Measurements from ENCODE around the gene GRID1. TPM values are rescaled to one million over a fixed set of nuclear protein-coding genes. Genes with fewer than 3 reads are reported as not detected.

The GRID1 gene
- total RNA-seq, 3 donors from 2014 or later = 2.3 to 8.5 (median 5.9) TPM

- TF ChIP-seq POLR2AphosphoS5 (IDR thresholded peaks at IDR 0.05) (no peak), CTCF (IDR thresholded peaks at IDR 0.05) (no peak), POLR2A (IDR thresholded peaks at IDR 0.05) (no peak)
- Histone ChIP-seq H3K4me1 (no peaks in the 10 kb centered on the region), H3K4me3 (no peak overlapping the region), H3K36me3 (no peaks in the 10 kb centered on the region), H3K27me3 (no peaks in the 10 kb centered on the region), H3K9me3 (no peaks in the 10 kb centered on the region), H3K27ac (no peak overlapping the region)
- intact Hi-C loops (cut with DNase I; ENCODE audit: low total_unique reads) = loop anchor here (2.0 kb wide), 1 partner anchor 70 kb away; no protein-coding TSS in a partner anchor
- no peak for DNase-seq (ENCODE audit: low spot score in 2 of 2)
Measured at GRCh38 chr10:86091216-86091615, 275.4 kb downstream of the GRID1 start.

DNA sequence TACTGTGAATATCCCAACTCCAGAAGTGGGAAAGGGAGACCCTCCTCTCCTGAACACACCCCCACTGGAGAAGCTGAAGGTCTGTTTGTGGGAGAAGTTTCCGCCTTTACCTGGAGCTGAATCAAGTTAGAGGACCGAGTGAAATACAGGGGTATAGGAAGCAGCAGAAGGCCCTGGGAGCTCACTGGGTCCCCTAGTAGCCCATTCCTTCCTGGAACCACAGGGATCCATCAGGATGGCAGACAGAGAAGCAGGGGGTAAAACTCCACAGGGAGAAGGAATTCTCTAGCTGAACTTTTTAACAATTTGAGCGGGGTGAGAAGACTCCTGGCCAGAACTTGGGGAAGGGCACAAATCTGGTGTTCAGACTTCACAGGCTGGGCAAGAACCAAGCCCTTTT lies 275.8 kb downstream of the GRID1 start:
- Histone ChIP-seq H3K27ac (no peak overlapping the region), H3K4me3 (no peak overlapping the region), H3K9me3 (no peaks in the 10 kb centered on the region), H3K4me1 (no peaks in the 10 kb centered on the region), H3K36me3 (no peaks in the 10 kb centered on the region), H3K27me3 (no peaks in the 10 kb centered on the region)
- TF ChIP-seq CTCF (IDR thresholded peaks at IDR 0.05) (no peak), POLR2A (IDR thresholded peaks at IDR 0.05) (no peak), POLR2AphosphoS5 (IDR thresholded peaks at IDR 0.05) (no peak)
- intact Hi-C loops (cut with DNase I; ENCODE audit: low total_unique reads) = loop anchor here (2.0 kb wide), 1 partner anchor 70 kb away; no protein-coding TSS in a partner anchor
- no peak for DNase-seq (ENCODE audit: low spot score in 2 of 2)

GRCh38 chr10:86087716-86088115 lies 278.9 kb downstream of the GRID1 start:
- H3K27ac ChIP-seq = no peak overlapping the region
- H3K36me3 ChIP-seq = no peaks in the 10 kb centered on the region
- intact Hi-C loops (cut with DNase I; ENCODE audit: low total_unique reads) = no loop called here
- no peak overlapping the region for H3K4me3 ChIP-seq
- no peaks in the 10 kb centered on the region for H3K27me3 ChIP-seq
- H3K9me3 ChIP-seq = no peaks in the 10 kb centered on the region
- TF ChIP-seq POLR2AphosphoS5 (IDR thresholded peaks at IDR 0.05) (no peak), POLR2A (IDR thresholded peaks at IDR 0.05) (no peak), CTCF (IDR thresholded peaks at IDR 0.05) (no peak)
- DNase-seq (ENCODE audit: low spot score in 2 of 2) = no peak
- no peaks in the 10 kb centered on the region for H3K4me1 ChIP-seq

GRCh38 chr10:86086418-86086817 lies 280.2 kb downstream of the GRID1 start:
- TF ChIP-seq POLR2A (IDR thresholded peaks at IDR 0.05) (no peak), POLR2AphosphoS5 (IDR thresholded peaks at IDR 0.05) (no peak), CTCF (IDR thresholded peaks at IDR 0.05) (no peak)
- Histone ChIP-seq H3K27me3 (no peaks in the 10 kb centered on the region), H3K4me1 (no peaks in the 10 kb centered on the region), H3K36me3 (no peaks in the 10 kb centered on the region), H3K4me3 (no peak overlapping the region), H3K9me3 (no peaks in the 10 kb centered on the region), H3K27ac (no peak overlapping the region)
- DNase-seq (ENCODE audit: low spot score in 2 of 2) = no peak
- intact Hi-C loops (cut with DNase I; ENCODE audit: low total_unique reads) = no loop called here

- TF ChIP-seq POLR2AphosphoS5 (IDR thresholded peaks at IDR 0.05) (no peak), CTCF (IDR thresholded peaks at IDR 0.05) (no peak), POLR2A (IDR thresholded peaks at IDR 0.05) (no peak)
- Histone ChIP-seq H3K36me3 (no peaks in the 10 kb centered on the region), H3K4me1 (no peaks in the 10 kb centered on the region), H3K4me3 (no peak overlapping the region), H3K9me3 (no peaks in the 10 kb centered on the region), H3K27me3 (no peaks in the 10 kb centered on the region), H3K27ac (no peak overlapping the region)
- intact Hi-C loops (cut with DNase I; ENCODE audit: low total_unique reads) = no loop called here
- DNase-seq (ENCODE audit: low spot score in 2 of 2) = no peak
Measured at GRCh38 chr10:86085686-86086085, 280.9 kb downstream of the GRID1 start.

All from breast epithelium (tissue), 4 donors.